HuH-7 (cell line): ENCODE data around the gene SUSD4.
A peak's percentile ranks its signal among the peaks of the same experiment; 100 is the strongest.

ENCODE experiments used
- DNase-seq: peaks from one replicate; pipeline ENCODE4 v3.0.0; 2011; ENCODE audit warnings: low spot score

The SUSD4 gene

GRCh38 chr1:223211323-223211985, 152.5 kb downstream of the SUSD4 start:
- DNase-seq = no peak

- DNase-seq = no peak
These were observed 153.2 kb downstream of the SUSD4 start for GRCh38 chr1:223210788-223211120.

- no peak for DNase-seq
These were observed 153.8 kb downstream of the SUSD4 start for GRCh38 chr1:223209992-223210787.

GRCh38 chr1:223209293-223209898, 154.6 kb downstream of the SUSD4 start:
- no peak for DNase-seq

GRCh38 chr1:223208164-223209076, 155.6 kb downstream of the SUSD4 start:
- no peak for DNase-seq

- no peak for DNase-seq
These were observed 156.5 kb downstream of the SUSD4 start for GRCh38 chr1:223207293-223208066.

GRCh38 chr1:223204424-223204823, 159.6 kb downstream of the SUSD4 start:
- no peak for DNase-seq

- DNase-seq = no peak
These were observed 160.3 kb downstream of the SUSD4 start for GRCh38 chr1:223203694-223204093.

GRCh38 chr1:223203034-223203408, 161.0 kb downstream of the SUSD4 start:
- no peak for DNase-seq

- no peak for DNase-seq
These were observed 161.5 kb downstream of the SUSD4 start for GRCh38 chr1:223202376-223203033.

GRCh38 chr1:223201967-223202366, 162.0 kb downstream of the SUSD4 start:
- no peak for DNase-seq

GRCh38 chr1:223200903-223201302, 163.1 kb downstream of the SUSD4 start:
- DNase-seq = no peak

GRCh38 chr1:223199094-223199647, 164.8 kb downstream of the SUSD4 start:
- DNase-seq = no peak

GRCh38 chr1:223198628-223198965, 165.4 kb downstream of the SUSD4 start:
- no peak for DNase-seq

GRCh38 chr1:223197923-223198627, 165.9 kb downstream of the SUSD4 start:
- DNase-seq = no peak

- DNase-seq = no peak
These were observed 173.9 kb downstream of the SUSD4 start for GRCh38 chr1:223189903-223190724.

GRCh38 chr1:223189525-223189902, 174.5 kb downstream of the SUSD4 start:
- no peak for DNase-seq

- peak; percentile 39 for DNase-seq
These were observed 175.2 kb downstream of the SUSD4 start for GRCh38 chr1:223188618-223189356.

GRCh38 chr1:223186800-223187199, 177.2 kb downstream of the SUSD4 start:
- DNase-seq = no peak
